ENCODE data around the gene CNTN6. TPM values are rescaled to one million over a fixed set of nuclear protein-coding genes. Genes with fewer than 3 reads are reported as not detected.
"Not testable (repeated sequence)": the region's sequence is repeated elsewhere in the genome, so short reads cannot be mapped to it uniquely, and the experiment has no call there.

The CNTN6 gene
- total and polyA plus RNA-seq, 12 donors, result 2.4 to 14.9 (median 8.6) TPM

DNA sequence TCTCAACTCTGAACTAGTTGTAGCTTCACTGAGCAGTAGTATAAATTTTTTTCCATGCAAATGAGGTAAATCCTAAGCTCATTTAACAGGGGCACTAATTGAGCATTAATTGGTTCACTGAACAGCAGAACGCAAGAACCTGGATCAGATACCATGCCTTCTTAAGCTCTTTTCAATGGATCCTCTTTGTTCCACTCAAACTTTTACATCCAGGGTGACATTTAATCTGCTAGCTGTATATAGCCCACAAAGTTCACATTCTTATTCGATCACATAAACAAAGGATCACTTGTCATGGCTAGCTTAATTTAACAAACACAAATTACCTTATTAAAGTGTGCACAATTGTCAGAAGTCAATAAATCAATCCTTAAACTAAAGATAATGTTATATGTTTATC, 281.6 kb downstream of the CNTN6 start:
- Histone ChIP-seq H3K9me3 (replicated peaks in 1 of 3) (no peaks in the 10 kb centered on the region), H3K4me3 (no peak overlapping the region), H3K36me3 (replicated peaks in 1 of 2) (no peaks in the 10 kb centered on the region), H3K27ac (no peak overlapping the region), H3K27me3 (no peaks in the 10 kb centered on the region), H3K4me1 (replicated peaks in 1 of 2) (no peaks in the 10 kb centered on the region)
- intact Hi-C loops (cut with DNase I), result no loop called here
- DNase-seq, result no peak
- TF ChIP-seq, protein P1, sequence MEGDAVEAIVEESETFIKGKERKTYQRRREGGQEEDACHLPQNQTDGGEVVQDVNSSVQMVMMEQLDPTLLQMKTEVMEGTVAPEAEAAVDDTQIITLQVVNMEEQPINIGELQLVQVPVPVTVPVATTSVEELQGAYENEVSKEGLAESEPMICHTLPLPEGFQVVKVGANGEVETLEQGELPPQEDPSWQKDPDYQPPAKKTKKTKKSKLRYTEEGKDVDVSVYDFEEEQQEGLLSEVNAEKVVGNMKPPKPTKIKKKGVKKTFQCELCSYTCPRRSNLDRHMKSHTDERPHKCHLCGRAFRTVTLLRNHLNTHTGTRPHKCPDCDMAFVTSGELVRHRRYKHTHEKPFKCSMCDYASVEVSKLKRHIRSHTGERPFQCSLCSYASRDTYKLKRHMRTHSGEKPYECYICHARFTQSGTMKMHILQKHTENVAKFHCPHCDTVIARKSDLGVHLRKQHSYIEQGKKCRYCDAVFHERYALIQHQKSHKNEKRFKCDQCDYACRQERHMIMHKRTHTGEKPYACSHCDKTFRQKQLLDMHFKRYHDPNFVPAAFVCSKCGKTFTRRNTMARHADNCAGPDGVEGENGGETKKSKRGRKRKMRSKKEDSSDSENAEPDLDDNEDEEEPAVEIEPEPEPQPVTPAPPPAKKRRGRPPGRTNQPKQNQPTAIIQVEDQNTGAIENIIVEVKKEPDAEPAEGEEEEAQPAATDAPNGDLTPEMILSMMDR (IDR thresholded peaks at IDR 0.05), result no peak
- TF ChIP-seq POLR2A (IDR thresholded peaks at IDR 0.05), result no peak
- WGBS, 4 donors, result 71 to 88% (median 87%) methylated on average over 2 of the region's 2 CpGs

DNA sequence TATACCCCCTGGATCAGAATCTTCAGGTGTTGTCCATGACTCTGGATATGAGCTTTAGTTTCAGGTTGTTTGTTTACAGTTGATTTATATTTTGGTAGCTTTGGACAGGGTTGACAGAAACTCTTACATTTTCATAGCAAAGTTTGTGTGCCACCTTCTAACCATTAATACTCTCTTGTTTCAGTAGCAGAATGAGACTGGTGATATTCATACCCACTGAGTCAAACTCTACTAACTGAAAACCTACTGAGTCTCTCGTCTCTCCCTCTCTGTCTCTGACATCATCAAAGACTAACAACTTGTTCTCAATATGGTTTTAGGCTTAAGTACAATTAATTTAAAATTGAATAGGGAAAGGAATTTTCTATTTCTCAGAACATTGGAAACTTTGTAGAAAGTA, 282.3 kb downstream of the CNTN6 start:
- no peaks in the 10 kb centered on the region for H3K27me3 ChIP-seq
- 83 to 92% (median 91%) methylated on average over 1 of the region's 1 CpG for WGBS, 4 donors
- intact Hi-C loops (cut with DNase I), result no loop called here
- H3K36me3 ChIP-seq (replicated peaks in 1 of 2), result no peaks in the 10 kb centered on the region
- DNase-seq, result no peak
- no peak overlapping the region for H3K4me3 ChIP-seq
- no peaks in the 10 kb centered on the region for H3K4me1 ChIP-seq (replicated peaks in 1 of 2)
- TF ChIP-seq, protein P1 (IDR thresholded peaks at IDR 0.05), result no peak
- TF ChIP-seq POLR2A (IDR thresholded peaks at IDR 0.05), result no peak
- no peak overlapping the region for H3K27ac ChIP-seq
- no peaks in the 10 kb centered on the region for H3K9me3 ChIP-seq (replicated peaks in 1 of 3)

DNA sequence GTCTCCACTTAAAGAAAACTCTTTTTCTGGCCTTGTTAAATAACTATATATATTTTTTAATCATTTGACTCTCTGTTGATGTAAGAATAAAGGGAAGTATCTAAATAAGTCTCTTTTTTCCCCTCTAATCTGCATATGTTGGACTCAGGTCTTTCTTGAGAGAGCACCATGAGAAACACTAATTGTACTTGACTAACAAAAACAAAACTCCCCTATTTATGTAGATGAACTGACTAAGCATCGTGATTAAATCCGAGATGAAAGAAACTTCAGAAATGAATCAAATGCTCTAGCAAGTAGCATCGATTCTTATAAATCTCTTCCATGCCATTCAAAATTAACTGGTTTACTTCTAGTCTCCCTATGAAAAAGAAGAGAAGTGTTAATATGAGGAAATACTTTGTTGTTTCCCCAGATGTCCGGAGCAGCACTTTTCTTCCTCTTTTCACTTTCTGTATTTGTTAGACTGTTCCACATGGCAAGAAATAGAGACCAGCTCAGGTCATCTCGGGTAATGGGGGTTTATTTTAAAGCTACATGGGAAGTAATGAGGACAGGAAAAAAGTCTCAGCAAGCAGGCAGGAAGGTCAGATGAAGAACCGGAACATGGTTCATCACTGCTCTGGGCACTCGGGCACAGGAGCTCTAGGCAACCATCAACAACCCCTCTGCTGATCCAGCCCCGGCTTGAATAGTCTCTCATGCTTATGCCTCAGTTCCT, 288.3 kb downstream of the CNTN6 start:
- DNase-seq, result peak in 1 of 7 donors; percentile 10
- intact Hi-C loops (cut with DNase I), result no loop called here
- Histone ChIP-seq H3K4me1 (replicated peaks in 1 of 2) (no peaks in the 10 kb centered on the region), H3K4me3 (no peak overlapping the region), H3K9me3 (replicated peaks in 1 of 3) (no peaks in the 10 kb centered on the region), H3K36me3 (replicated peaks in 1 of 2) (no peaks in the 10 kb centered on the region), H3K27ac (no peak overlapping the region), H3K27me3 (no peaks in the 10 kb centered on the region)
- TF ChIP-seq POLR2A (IDR thresholded peaks at IDR 0.05), result no peak
- TF ChIP-seq, protein P1 (IDR thresholded peaks at IDR 0.05), result no peak
- 70 to 82% (median 77%) methylated on average over 8 of the region's 8 CpGs for WGBS, 4 donors

DNA sequence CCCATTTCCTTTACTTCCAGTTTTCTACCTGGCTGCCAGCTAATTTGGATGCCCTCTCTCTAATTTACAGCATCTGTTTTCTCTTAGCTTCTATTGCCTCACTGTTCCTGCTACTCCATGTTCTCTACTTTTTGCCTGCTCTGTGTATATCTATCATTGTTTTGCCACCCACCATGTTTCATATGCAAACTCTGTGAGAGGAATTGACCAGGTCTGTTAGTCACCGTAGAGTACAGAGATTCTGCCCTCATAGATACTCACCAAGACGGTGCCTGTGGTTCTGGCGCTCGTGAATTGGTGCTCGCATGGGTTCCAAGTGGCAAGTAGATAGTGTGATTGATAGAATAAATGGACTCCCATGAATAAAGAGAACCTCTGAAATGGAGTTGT, 288.8 kb downstream of the CNTN6 start:
- no peaks in the 10 kb centered on the region for H3K27me3 ChIP-seq
- 74 to 78% (median 76%) methylated on average over 5 of the region's 5 CpGs for WGBS, 4 donors
- no peak for TF ChIP-seq POLR2A (IDR thresholded peaks at IDR 0.05)
- TF ChIP-seq, protein P1 (IDR thresholded peaks at IDR 0.05), result no peak
- no peak overlapping the region for H3K27ac ChIP-seq
- no peaks in the 10 kb centered on the region for H3K9me3 ChIP-seq (replicated peaks in 1 of 3)
- H3K4me1 ChIP-seq (replicated peaks in 1 of 2), result no peaks in the 10 kb centered on the region
- no peak overlapping the region for H3K4me3 ChIP-seq
- intact Hi-C loops (cut with DNase I), result no loop called here
- DNase-seq, result no peak
- no peaks in the 10 kb centered on the region for H3K36me3 ChIP-seq (replicated peaks in 1 of 2)

DNA sequence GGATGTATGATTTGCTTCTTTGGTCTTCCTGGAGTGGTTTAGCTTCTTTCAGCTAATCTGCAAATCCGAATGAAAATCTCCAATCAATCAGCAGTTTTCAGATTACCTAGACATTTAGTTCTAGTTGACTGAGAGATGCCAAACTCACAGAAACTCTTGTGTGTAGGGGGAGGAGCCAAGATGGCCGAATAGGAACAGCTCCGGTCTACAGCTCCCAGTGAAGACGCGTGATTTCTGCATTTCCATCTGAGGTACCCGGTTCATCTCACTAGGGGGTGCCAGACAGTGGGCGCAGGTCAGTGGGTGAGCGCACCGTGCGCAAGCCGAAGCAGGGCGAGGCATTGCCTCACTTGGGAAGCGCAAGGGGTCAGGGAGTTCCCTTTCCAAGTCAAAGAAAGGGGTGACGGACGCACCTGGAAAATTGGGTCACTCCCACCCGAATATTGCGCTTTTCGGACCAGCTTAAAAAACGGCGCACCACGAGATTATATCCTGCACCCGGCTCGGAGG, 294.6 kb downstream of the CNTN6 start:
- H3K4me1 ChIP-seq (replicated peaks in 1 of 2); H3K9me3 ChIP-seq (replicated peaks in 1 of 3); intact Hi-C loops (cut with DNase I); H3K4me3 ChIP-seq; H3K36me3 ChIP-seq (replicated peaks in 1 of 2); DNase-seq; H3K27ac ChIP-seq; H3K27me3 ChIP-seq: not testable (repeated sequence)
- WGBS, 4 donors, result 89 to 96% (median 92%) methylated on average over 20 to 23 of the region's 23 CpGs

Measured in adrenal gland (tissue), 12 donors.